Epithelial cell of proximal tubule (primary cell): ENCODE results near the gene CDRT4. TPM values are rescaled to one million over a fixed set of nuclear protein-coding genes. Genes with fewer than 3 reads are reported as not detected.

Source experiments
- DNase-seq: peaks from one replicate; pipeline ENCODE4 v3.0.0-alpha.2; 2011; ENCODE audit warnings: low read depth
- H3K4me3 ChIP-seq: 2 replicates; pipeline ENCODE4 v1.5.1; 2011; ENCODE audit warnings: low read depth, mild to moderate bottlenecking, low read length
- total RNA-seq: library from RNA; depleted of rRNA; stranded (reverse); fragments of >200 nt; gene quantifications from 2 replicates; pipeline ENCODE4 v1.2.3, GENCODE V29; 2015
- TF ChIP-seq, protein P1 (sequence below): conservative IDR thresholded peaks from 2 replicates; pipeline ENCODE4 v1.5.1; 2012; ENCODE audit warnings: low read depth, mild to moderate bottlenecking, low read length

CDRT4 gene
- total RNA-seq, 1 donor from 2014 or later, result 6.7 TPM

DNA sequence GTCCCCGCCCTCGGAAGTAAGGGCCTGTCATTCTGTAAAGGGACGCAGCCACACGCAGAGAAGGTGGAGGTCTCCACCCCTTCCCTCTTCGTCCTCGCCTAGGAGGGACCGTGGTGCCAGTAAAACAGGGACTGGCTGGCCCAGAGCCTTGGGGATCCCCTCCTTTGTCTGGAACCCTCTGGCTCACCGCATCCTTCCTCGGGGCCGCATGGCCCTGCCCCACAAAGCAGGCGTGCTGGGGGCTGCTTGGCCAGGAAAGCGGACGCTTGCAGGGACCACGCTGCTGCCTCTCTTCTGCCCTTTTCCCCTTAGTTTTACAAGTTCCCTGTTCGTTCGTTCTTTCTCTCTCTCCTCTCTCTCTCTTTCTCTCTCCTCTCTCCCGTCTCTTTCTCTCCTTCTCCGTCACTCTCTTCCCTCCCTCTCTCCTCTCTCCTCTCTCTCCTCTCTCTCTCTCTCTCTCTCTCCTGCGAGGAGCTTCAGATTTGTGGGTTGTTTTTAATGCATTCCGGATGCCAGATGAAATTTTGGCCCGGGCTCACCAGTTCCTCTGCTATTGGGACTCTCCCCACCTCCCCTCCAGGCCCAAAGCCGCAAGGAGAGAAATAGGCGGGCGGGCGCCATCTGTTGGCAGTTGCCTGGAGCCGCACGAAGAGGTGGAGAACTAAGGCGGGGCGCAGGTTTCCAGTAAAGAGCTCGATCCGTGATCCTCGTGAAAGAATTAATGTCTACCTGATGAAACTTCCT, 35.1 kb upstream of the CDRT4 start:
- TF ChIP-seq, protein P1, sequence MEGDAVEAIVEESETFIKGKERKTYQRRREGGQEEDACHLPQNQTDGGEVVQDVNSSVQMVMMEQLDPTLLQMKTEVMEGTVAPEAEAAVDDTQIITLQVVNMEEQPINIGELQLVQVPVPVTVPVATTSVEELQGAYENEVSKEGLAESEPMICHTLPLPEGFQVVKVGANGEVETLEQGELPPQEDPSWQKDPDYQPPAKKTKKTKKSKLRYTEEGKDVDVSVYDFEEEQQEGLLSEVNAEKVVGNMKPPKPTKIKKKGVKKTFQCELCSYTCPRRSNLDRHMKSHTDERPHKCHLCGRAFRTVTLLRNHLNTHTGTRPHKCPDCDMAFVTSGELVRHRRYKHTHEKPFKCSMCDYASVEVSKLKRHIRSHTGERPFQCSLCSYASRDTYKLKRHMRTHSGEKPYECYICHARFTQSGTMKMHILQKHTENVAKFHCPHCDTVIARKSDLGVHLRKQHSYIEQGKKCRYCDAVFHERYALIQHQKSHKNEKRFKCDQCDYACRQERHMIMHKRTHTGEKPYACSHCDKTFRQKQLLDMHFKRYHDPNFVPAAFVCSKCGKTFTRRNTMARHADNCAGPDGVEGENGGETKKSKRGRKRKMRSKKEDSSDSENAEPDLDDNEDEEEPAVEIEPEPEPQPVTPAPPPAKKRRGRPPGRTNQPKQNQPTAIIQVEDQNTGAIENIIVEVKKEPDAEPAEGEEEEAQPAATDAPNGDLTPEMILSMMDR, result peak; percentile 87
- H3K4me3 ChIP-seq, result peak overlapping the region; percentile 3
- no peak for DNase-seq

DNA sequence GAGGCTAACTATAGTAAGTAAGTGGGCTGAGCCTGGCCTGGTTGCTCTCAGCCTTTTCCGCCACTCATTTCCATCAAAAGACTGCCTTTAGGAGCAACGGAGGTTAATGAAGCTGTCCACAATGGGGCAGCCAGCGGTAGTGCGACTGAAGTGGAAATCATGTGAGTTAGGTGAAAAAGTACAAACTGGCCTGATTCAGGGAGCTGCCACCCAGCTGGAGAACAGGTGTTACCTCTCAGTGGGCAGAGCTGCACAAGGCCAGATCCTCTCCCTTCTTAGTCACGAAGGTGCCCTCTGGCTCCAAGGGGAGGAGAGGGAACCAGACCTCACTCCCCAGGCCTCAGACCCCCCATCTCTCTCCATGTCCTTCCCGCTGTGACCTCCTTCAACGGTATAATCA, 34.4 kb upstream of the CDRT4 start:
- DNase-seq, result no peak
- no peak overlapping the region for H3K4me3 ChIP-seq
- TF ChIP-seq, protein P1, result no peak

DNA sequence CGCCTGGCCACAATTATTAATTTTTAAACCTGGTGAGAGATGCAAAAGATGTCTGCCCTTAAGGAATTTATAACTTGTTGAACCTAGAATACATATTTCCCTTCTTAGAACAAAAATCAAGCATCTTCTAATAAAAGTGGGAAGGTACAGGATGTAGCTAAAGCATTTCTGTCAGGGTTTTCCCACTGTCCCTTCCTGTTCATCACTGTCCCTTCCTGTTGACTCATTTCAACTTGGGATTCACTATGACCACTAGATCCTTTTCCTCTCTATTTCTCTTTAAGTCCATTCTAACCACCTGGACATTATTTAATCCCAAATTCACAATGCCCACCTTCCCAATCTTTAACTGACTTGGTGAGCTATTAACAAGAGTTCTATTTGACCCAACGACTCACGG, 33.9 kb upstream of the CDRT4 start:
- DNase-seq, result no peak
- no peak overlapping the region for H3K4me3 ChIP-seq
- TF ChIP-seq, protein P1, result no peak

DNA sequence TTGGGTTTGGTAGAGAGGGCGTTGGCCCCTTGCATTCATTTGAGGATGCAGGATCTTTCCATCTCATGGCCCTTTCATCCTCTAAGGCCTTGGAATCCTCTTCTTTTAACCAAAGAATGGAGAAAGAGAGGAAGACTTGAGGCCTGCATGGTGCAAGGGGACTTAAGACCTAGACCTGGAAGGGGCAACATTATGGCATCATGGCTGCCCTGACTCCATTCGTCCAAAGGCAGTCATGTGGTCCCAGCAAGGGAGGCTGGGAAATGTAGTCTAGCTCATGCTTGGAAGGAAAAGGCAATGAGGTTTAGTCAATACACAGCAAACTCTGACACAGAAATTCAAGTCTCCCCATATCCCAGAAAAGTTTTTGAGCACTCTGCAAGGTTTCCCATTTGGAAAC, 30.7 kb upstream of the CDRT4 start:
- TF ChIP-seq, protein P1, result no peak
- no peak overlapping the region for H3K4me3 ChIP-seq
- DNase-seq, result no peak

DNA sequence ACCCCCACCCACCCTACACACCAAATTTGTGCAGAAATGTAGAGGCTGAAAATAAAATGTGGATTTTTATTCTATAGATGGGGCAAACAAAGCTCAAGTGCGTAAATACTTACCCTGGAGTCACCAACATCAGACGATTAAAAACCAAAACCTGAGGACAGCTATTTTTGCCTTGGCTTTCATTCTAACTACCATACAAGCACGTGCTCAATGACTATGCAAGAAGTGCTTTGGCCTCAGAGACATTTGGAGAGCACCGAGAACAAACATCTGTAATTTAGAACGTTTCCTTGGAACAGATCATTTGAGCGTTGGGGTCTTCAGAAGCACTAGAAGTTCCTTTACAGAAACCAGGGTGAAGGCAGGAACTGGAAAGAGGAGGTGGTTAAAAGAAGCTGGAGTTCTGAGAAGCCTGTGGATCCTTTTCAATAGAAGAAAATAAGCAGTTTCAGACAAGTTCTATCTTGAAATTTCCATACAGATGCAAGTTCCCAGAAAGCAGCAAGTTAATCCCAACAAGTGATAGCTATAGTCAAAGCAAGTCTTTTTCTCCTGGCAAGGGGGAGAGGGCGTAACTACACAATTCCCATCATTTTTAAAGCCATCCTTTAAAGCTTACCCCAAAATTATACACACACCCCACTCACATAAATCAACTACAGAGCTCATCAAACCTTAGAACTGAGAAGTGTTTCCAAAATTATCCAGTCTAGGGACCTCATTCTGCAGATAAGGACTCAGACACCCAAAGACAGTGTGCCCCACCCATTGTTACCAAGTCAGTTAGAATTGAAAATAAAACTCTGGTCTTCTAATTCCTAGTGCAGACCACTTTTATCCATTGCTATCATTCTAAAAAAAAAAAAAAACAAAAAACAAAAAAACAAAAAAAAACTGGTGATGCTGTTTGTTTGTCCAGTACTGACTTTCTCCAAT, 29.6 kb upstream of the CDRT4 start:
- H3K4me3 ChIP-seq, result no peak overlapping the region
- TF ChIP-seq, protein P1, result no peak
- no peak for DNase-seq

DNA sequence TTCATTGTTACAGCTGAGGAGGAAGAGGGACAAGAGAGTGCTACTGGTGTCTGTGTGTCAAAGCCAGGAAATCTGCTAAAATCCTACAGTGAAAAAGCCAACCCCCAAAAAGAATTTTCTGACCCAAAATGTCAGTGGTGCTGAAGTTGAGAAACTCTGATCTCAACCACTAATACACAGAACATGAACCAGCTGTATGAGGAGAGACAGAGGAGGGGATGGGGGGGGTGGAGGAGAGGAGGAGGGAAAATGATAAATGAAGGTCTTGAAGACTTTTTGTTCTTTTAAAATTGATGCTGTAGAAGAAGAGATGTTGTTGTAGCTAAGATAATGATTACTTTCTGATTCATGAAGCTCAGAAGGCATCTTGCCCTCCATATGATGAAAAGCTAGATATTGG, 27.4 kb upstream of the CDRT4 start:
- TF ChIP-seq, protein P1, result no peak

More for the DNA sequence above, 27.4 kb upstream of the CDRT4 start:
- no peak for DNase-seq
- H3K4me3 ChIP-seq, result no peak overlapping the region
